Thoracic aorta (tissue), 2 donors: ENCODE results near the gene ALDH9A1. TPM values are rescaled to one million over a fixed set of nuclear protein-coding genes. Genes with fewer than 3 reads are reported as not detected.
"Not testable (repeated sequence)": the region's sequence is repeated elsewhere in the genome, so short reads cannot be mapped to it uniquely, and the experiment has no call there.

Experiments used
- ATAC-seq: fragments of 150-250 bp; one replicate; pipeline ENCODE4 v1.8.0; 2017; ENCODE audit warnings: low read depth; ENCODE audit not compliant: insufficient number of reproducible peaks, low FRiP score
- DNase-seq: peaks from one replicate; pipeline ENCODE4 v3.0.0-alpha.2; 2020; ENCODE audit warnings: low spot score
- H3K27ac ChIP-seq, 2 donors: fragments of 200-600 bp; sonication (generic); 1 replicate in 1 of 2; 2 replicates in 1 of 2; pipeline ENCODE4 v1.5.1; 2016; ENCODE audit warnings: mild to moderate bottlenecking in 2 of 2, moderate library complexity in 2 of 2
- H3K27me3 ChIP-seq: fragments of 200-600 bp; sonication (generic); replicated peaks from 2 replicates; pipeline ENCODE4 v1.6.0; 2016; ENCODE audit warnings: mild to moderate bottlenecking; ENCODE audit not compliant: insufficient read depth
- H3K36me3 ChIP-seq: fragments of 200-600 bp; sonication (generic); one replicate; pipeline ENCODE4 v1.5.1; 2016
- H3K4me1 ChIP-seq, 2 donors: fragments of 200-600 bp; sonication (generic); 1 replicate in 1 of 2; 2 replicates in 1 of 2; pipeline versions ENCODE4 v1.5.1 to v1.6.0; 2016; ENCODE audit warnings: low read depth in 2 of 2, mild to moderate bottlenecking in 1 of 2; ENCODE audit not compliant: control insufficient read depth in 1 of 2
- H3K4me3 ChIP-seq: fragments of 200-600 bp; sonication (generic); 2 replicates; pipeline ENCODE4 v1.5.1; 2016; ENCODE audit warnings: mild to moderate bottlenecking
- H3K9me3 ChIP-seq: fragments of 200-600 bp; sonication (generic); 2 replicates; pipeline ENCODE4 v1.5.1; 2016
- CTCF ChIP-seq: fragments of 200-600 bp; sonication (generic); IDR thresholded peaks from one replicate; pipeline ENCODE4 v1.5.1; 2019; ENCODE audit warnings: antibody characterized with exemption
- total RNA-seq, 2 donors: library from RNA; depleted of rRNA; stranded (reverse); fragments of >200 nt; gene quantifications; one replicate each; pipeline versions ENCODE4 v1.1.0 to v1.2.3, GENCODE V29; 2016

The ALDH9A1 gene
- 10 to 100 TPM; 44.4 to 65.0 TPM for total RNA-seq

DNA sequence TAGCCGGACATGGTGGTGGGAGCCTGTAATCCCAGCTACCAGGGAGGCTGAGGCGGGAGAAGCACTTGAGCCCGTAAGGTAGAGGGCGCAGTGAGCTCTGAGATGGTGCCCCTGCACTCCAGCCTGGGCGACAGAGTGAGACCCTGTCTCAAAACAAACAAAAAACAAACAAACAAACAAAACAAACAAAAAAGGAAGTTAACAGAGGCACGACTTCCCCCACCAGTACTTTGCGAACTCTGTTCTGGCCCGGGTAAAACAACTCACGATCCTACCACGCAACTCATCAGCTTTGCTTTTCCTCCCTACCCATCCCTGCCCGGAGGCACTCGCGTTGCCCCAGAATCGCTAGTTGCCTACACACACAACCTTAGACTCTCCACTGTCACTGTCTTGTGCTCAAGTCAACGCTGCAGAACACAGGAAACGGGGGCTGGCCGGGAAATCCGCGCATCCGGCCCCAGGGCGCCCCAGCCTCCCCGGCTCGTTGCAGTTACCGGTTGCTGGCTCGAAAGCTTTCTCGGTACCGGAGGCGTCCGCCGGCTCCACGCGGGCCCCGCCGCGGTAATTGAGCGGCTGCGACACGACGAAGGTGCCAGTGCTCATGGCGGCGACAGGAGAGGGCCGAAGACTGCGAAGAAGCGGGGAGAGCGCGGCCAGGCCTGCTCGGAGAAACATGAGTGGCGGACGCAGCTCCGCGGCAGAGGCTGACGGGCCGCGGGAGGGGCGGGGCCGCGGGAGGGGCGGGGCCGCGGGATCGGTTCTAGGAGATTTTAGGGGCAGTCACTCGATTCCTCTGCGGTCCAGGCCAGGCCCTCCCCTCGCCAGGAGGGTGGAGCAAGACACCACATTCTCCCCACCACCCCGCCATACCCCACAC is at the start of gene ALDH9A1:
Gene ALDH9A1, minus strand, starts transcription at position 682 of the 880 bp plus-strand sequence. Its CDS starts 4 bp downstream, at position 678.
- TF ChIP-seq CTCF = no peak
- no peaks in the 10 kb centered on the region for H3K36me3 ChIP-seq
- peaks cover 17 to 33% of the 10 kb centered on the region in 2 donors for H3K4me1 ChIP-seq
- H3K4me3 ChIP-seq = peak within 1 kb of the TSS; percentile 94
- ATAC-seq (peak; percentile 76), DNase-seq (no peak)
- no peaks in the 10 kb centered on the region for H3K9me3 ChIP-seq
- H3K27me3 ChIP-seq = no peaks in the 10 kb centered on the region
- H3K27ac ChIP-seq = peak within 1 kb of the TSS; percentile 97 to 98

DNA sequence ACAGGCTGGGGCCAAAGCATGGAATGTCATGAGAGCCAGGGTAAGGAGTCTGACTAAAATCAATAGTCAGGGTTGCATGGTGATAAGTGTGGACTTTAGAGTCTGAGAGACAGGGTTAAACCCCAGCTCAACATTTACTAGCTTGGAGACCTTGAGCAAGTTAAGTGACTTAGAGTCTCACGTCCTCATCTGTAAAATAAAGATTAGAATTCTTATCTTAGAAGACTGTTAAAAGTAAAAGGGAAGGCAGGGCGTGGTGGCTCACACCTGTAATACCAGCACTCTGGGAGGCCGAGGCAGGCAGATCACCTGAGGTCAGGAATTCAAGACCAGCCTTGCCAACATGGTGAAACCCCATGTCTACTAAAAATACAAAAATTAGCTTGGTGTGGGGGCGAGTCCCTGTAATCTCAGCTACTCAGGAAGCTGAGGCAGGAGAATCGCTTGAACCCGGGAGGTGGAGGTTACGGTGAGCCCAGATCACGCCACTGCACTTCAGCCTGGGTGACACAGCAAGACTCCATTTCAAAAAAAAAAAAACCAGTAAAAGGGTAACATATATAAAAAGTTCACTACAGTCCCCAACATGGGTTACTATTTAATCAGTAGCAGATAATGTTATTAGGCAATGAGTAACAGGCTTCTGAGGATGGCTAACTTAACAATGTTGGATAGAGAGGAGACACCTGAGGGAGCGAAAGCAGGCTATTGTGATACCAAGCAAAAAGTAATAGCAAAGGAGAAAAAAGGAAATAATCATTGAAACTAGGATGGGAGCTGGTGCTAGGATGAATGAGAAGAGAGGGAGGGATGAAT is 49.5 kb upstream of the ALDH9A1 start:
- DNase-seq = no peak
- H3K36me3 ChIP-seq = peaks cover 14% of the 10 kb centered on the region
- H3K4me3 ChIP-seq = no peak overlapping the region
- ATAC-seq = no peak
- H3K4me1 ChIP-seq = no peaks in the 10 kb centered on the region
- H3K9me3 ChIP-seq = no peaks in the 10 kb centered on the region
- TF ChIP-seq CTCF = no peak
- H3K27ac ChIP-seq = no peak overlapping the region
- H3K27me3 ChIP-seq = no peaks in the 10 kb centered on the region

DNA sequence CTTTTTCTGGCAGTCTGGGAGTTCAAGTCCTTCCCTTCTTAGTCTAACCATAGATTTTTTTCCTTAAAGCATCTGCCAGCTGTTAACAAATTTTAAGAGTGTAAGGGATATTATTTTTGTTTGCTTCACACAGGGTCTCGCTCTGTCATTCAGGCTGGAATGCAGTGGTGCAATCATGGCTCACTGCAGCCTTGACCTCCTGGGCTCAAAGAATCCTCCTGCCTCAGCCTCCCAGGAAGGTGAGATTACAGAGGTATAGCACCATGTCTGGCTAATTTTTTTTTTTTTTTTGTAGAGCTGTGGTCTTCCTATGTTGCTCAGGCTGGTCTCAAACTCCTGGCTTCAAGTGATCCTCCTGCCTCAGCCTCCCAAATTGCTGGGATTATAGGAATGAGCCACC is 46.6 kb upstream of the ALDH9A1 start:
- ATAC-seq, H3K9me3 ChIP-seq, H3K27ac ChIP-seq, H3K27me3 ChIP-seq, H3K4me3 ChIP-seq, DNase-seq, H3K4me1 ChIP-seq: not testable (repeated sequence)
- peaks cover 31% of the 10 kb centered on the region for H3K36me3 ChIP-seq

- no peak for ATAC-seq
- H3K4me1 ChIP-seq = no peaks in the 10 kb centered on the region
- H3K27me3 ChIP-seq = no peaks in the 10 kb centered on the region
- H3K9me3 ChIP-seq = no peaks in the 10 kb centered on the region
- H3K27ac ChIP-seq = no peak overlapping the region
- H3K36me3 ChIP-seq = peaks cover 25% of the 10 kb centered on the region
- TF ChIP-seq CTCF = no peak
- no peak overlapping the region for H3K4me3 ChIP-seq
- no peak for DNase-seq
Measured at GRCh38 chr1:165742194-165742593, 43.8 kb upstream of the ALDH9A1 start.

DNA sequence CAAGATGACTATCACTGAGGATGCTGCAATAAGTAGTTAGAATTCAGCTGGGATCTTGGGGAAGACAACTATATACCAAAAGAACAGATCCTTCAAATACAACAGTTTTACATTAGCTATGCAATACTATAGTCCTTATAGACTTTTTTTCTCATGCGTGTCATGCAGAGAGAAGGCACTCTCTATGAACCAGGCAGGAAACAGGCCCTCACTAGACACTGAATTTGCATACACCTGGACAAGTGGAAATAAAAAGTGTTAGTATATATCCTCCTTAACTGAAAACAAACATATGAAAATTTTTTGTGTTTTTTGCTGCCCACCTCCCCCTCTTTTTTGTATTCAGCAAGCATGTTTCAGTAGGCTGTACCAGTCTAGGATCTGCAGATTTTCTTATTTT is 40.4 kb upstream of the ALDH9A1 start:
- H3K9me3 ChIP-seq = no peaks in the 10 kb centered on the region
- no peak overlapping the region for H3K27ac ChIP-seq
- no peak for TF ChIP-seq CTCF
- no peak overlapping the region for H3K4me3 ChIP-seq
- no peaks in the 10 kb centered on the region for H3K4me1 ChIP-seq
- no peak for ATAC-seq
- H3K27me3 ChIP-seq = no peaks in the 10 kb centered on the region
- DNase-seq = no peak
- peaks cover 19% of the 10 kb centered on the region for H3K36me3 ChIP-seq
